HepG2 (cell line): ENCODE data around the gene HSPA1B. TPM values are rescaled to one million over a fixed set of nuclear protein-coding genes. Genes with fewer than 3 reads are reported as not detected.
A peak's percentile ranks its signal among the peaks of the same experiment; 100 is the strongest.

Experiments used
- ATF7-NPFF ChIP-seq: sonication (generic); formaldehyde crosslinking; IDR thresholded peaks from 2 replicates; pipeline ENCODE4 v1.8.1; 2023; ENCODE audit warnings: mild to moderate bottlenecking, low read depth, missing genetic modification reagents, moderate library complexity
- CENPT ChIP-seq: sonication (generic); formaldehyde crosslinking; IDR thresholded peaks from 2 replicates; pipeline ENCODE4 v1.8.0; 2022; ENCODE audit warnings: low read depth, mild to moderate bottlenecking, moderate library complexity, missing genetic modification reagents
- HNRNPL ChIP-seq: fragments of 200-400 bp; formaldehyde crosslinking; IDR thresholded peaks from 2 replicates; pipeline ENCODE4 v1.6.1; 2017; ENCODE audit warnings: mild to moderate bottlenecking, low read depth, low read length
- KMT2A ChIP-seq: sonication (generic); formaldehyde crosslinking; IDR thresholded peaks from 2 replicates; pipeline ENCODE4 v1.4.0; 2020; ENCODE audit warnings: missing genetic modification reagents
- LCORL ChIP-seq, 2 experiments: fragments of 450-650 bp in 1 of 2; sonication (generic) in 1 of 2; formaldehyde crosslinking in 1 of 2; IDR thresholded peaks; 2 replicates each; pipeline versions ENCODE4 v1.5.0 to v1.6.1; 2017 to 2020; ENCODE audit warnings: antibody characterized with exemption in 1 of 2, missing genetic modification reagents in 1 of 2
- NRL ChIP-seq: sonication (generic); formaldehyde crosslinking; IDR thresholded peaks from 2 replicates; pipeline ENCODE4 v1.5.0; 2020; ENCODE audit warnings: missing genetic modification reagents, mild to moderate bottlenecking, moderate library complexity, borderline replicate concordance
- PAX8 ChIP-seq: sonication (generic); formaldehyde crosslinking; IDR thresholded peaks from 2 replicates; pipeline ENCODE4 v1.8.0; 2022; ENCODE audit warnings: mild to moderate bottlenecking, missing genetic modification reagents, borderline replicate concordance
- RFXAP ChIP-seq: sonication (generic); formaldehyde crosslinking; IDR thresholded peaks from 2 replicates; pipeline ENCODE4 v1.4.0; 2020; ENCODE audit warnings: missing genetic modification reagents, borderline replicate concordance
- SP4 ChIP-seq: sonication (generic); formaldehyde crosslinking; IDR thresholded peaks from 2 replicates; pipeline ENCODE4 v1.8.1; 2023; ENCODE audit warnings: mild to moderate bottlenecking, missing genetic modification reagents
- YEATS2 ChIP-seq: sonication (generic); formaldehyde crosslinking; IDR thresholded peaks from 2 replicates; pipeline ENCODE4 v1.4.0; 2020; ENCODE audit warnings: missing genetic modification reagents, borderline replicate concordance
- ZNF136 ChIP-seq: sonication (generic); formaldehyde crosslinking; IDR thresholded peaks from 2 replicates; pipeline ENCODE4 v1.8.1; 2022; ENCODE audit warnings: low read depth, mild to moderate bottlenecking, moderate library complexity, missing genetic modification reagents
- ZNF674 ChIP-seq: sonication (generic); formaldehyde crosslinking; IDR thresholded peaks from 2 replicates; pipeline ENCODE4 v1.5.0; 2020; ENCODE audit warnings: low read depth, mild to moderate bottlenecking, missing genetic modification reagents
- polyA plus RNA-seq, 8 experiments: library from polyadenylated mRNA; depleted of rRNA in 3 of 8; stranded (reverse) in 7 of 8; unstranded in 1 of 8; fragments of >200 nt; fragmentation: Illumina TruSeq in 4 of 8; extraction: Trizol in 4 of 8; gene quantifications; 2 replicates each; pipeline versions ENCODE4 v1.2.1 to v1.2.3, GENCODE V29; 2011 to 2016; ENCODE audit warnings: low read depth in 4 of 8, missing spikeins in 1 of 8, mixed read lengths in 1 of 8; ENCODE audit not compliant: insufficient read depth in 1 of 8
- total RNA-seq, 5 experiments: library from RNA; depleted of rRNA; stranded (reverse); fragments of >200 nt; fragmentation: Illumina TruSeq; extraction: Trizol; gene quantifications; 2 replicates each; pipeline ENCODE4 v1.2.3, GENCODE V29; 2016; ENCODE audit warnings: low read depth in 1 of 5
- TF ChIP-seq, protein P1 (sequence below): sonication (generic); formaldehyde crosslinking; IDR thresholded peaks from 2 replicates; pipeline ENCODE4 v1.9.0; 2021; ENCODE audit warnings: missing genetic modification reagents, borderline replicate concordance
- TF ChIP-seq, protein P2 (sequence below): sonication (generic); formaldehyde crosslinking; IDR thresholded peaks from 2 replicates; pipeline ENCODE4 v1.5.0; 2020; ENCODE audit warnings: mild to moderate bottlenecking, missing genetic modification reagents
- TF ChIP-seq, protein P3 (sequence below): sonication (generic); formaldehyde crosslinking; IDR thresholded peaks from 2 replicates; pipeline ENCODE4 v1.5.0; 2020; ENCODE audit warnings: mild to moderate bottlenecking, missing genetic modification reagents, borderline replicate concordance

Gene HSPA1B
- total and polyA plus RNA-seq, 2 of the 13 experiments (the other 11 are each of a cell fraction or from before 2014, with no cell fraction given), result 26.0 to 186 TPM

DNA sequence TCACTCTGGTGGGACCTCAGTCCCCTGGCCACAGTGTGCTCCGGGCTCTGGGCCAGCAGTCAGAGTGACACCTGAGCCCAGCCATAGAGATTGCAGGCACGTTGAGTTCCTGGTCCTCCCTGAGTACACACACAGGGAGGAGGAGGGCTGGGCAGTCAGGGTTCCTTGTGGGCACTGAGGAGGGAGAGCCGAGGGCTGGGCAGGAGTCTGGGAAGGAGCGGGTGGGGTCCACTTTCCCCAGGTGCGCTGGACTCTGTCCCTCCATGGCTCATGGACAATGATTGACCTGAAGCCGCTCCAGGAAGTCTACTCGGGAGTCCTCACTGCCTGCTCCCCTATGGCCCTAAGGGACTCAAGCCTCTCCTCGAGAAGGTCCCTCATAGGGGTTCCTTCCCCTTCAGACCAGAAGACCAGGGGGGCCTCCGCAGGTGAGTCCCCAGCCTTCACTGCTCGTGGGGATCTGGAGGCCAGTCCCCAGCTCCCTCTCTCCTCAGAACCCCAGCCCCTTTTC, 50.2 kb downstream of the HSPA1B start (continued):
- TF ChIP-seq HNRNPL (0 out of 2 replicates have a peak, but pooled peaks have one; percentile 43), SP4 (CRISPR knock-in tag) (no peak), YEATS2 (CRISPR knock-in tag) (peak; percentile 48; the same call in 1 of the 2 replicates), KMT2A (peak; percentile 15; the same call in 1 of the 2 replicates), ZNF674 (no peak), LCORL (IDR thresholded peaks at IDR 0.05) (no peak), LCORL (CRISPR knock-in tag; IDR thresholded peaks at IDR 0.05) (0 out of 2 replicates have a peak, but pooled peaks have one; percentile 18), RFXAP (CRISPR knock-in tag) (no peak), ZNF136 (CRISPR knock-in tag) (no peak), PAX8 (0 out of 2 replicates have a peak, but pooled peaks have one; percentile 46), ATF7-NPFF (CRISPR knock-in tag) (no peak), NRL (CRISPR knock-in tag) (no peak), CENPT (CRISPR knock-in tag) (no peak)
- TF ChIP-seq, protein P1, sequence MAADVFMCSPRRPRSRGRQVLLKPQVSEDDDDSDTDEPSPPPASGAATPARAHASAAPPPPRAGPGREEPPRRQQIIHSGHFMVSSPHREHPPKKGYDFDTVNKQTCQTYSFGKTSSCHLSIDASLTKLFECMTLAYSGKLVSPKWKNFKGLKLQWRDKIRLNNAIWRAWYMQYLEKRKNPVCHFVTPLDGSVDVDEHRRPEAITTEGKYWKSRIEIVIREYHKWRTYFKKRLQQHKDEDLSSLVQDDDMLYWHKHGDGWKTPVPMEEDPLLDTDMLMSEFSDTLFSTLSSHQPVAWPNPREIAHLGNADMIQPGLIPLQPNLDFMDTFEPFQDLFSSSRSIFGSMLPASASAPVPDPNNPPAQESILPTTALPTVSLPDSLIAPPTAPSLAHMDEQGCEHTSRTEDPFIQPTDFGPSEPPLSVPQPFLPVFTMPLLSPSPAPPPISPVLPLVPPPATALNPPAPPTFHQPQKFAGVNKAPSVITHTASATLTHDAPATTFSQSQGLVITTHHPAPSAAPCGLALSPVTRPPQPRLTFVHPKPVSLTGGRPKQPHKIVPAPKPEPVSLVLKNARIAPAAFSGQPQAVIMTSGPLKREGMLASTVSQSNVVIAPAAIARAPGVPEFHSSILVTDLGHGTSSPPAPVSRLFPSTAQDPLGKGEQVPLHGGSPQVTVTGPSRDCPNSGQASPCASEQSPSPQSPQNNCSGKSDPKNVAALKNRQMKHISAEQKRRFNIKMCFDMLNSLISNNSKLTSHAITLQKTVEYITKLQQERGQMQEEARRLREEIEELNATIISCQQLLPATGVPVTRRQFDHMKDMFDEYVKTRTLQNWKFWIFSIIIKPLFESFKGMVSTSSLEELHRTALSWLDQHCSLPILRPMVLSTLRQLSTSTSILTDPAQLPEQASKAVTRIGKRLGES (CRISPR knock-in tag), result no peak
- TF ChIP-seq, protein P2, sequence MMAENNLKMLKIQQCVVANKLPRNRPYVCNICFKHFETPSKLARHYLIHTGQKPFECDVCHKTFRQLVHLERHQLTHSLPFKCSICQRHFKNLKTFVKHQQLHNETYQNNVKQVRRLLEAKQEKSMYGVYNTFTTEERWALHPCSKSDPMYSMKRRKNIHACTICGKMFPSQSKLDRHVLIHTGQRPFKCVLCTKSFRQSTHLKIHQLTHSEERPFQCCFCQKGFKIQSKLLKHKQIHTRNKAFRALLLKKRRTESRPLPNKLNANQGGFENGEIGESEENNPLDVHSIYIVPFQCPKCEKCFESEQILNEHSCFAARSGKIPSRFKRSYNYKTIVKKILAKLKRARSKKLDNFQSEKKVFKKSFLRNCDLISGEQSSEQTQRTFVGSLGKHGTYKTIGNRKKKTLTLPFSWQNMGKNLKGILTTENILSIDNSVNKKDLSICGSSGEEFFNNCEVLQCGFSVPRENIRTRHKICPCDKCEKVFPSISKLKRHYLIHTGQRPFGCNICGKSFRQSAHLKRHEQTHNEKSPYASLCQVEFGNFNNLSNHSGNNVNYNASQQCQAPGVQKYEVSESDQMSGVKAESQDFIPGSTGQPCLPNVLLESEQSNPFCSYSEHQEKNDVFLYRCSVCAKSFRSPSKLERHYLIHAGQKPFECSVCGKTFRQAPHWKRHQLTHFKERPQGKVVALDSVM (CRISPR knock-in tag), result no peak
- TF ChIP-seq, protein P3, sequence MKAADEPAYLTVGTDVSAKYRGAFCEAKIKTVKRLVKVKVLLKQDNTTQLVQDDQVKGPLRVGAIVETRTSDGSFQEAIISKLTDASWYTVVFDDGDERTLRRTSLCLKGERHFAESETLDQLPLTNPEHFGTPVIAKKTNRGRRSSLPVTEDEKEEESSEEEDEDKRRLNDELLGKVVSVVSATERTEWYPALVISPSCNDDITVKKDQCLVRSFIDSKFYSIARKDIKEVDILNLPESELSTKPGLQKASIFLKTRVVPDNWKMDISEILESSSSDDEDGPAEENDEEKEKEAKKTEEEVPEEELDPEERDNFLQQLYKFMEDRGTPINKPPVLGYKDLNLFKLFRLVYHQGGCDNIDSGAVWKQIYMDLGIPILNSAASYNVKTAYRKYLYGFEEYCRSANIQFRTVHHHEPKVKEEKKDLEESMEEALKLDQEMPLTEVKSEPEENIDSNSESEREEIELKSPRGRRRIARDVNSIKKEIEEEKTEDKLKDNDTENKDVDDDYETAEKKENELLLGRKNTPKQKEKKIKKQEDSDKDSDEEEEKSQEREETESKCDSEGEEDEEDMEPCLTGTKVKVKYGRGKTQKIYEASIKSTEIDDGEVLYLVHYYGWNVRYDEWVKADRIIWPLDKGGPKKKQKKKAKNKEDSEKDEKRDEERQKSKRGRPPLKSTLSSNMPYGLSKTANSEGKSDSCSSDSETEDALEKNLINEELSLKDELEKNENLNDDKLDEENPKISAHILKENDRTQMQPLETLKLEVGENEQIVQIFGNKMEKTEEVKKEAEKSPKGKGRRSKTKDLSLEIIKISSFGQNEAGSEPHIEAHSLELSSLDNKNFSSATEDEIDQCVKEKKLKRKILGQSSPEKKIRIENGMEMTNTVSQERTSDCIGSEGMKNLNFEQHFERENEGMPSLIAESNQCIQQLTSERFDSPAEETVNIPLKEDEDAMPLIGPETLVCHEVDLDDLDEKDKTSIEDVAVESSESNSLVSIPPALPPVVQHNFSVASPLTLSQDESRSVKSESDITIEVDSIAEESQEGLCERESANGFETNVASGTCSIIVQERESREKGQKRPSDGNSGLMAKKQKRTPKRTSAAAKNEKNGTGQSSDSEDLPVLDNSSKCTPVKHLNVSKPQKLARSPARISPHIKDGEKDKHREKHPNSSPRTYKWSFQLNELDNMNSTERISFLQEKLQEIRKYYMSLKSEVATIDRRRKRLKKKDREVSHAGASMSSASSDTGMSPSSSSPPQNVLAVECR (CRISPR knock-in tag), result peak; percentile 43; the same call in 1 of the 2 replicates
